Hippocampal formation (tissue), 2 donors: ENCODE measurements around the gene TOP3A.
A peak's percentile ranks its signal among the peaks of the same experiment; 100 is the strongest.
"Not testable (repeated sequence)": the region's sequence is repeated elsewhere in the genome, so short reads cannot be mapped to it uniquely, and the experiment has no call there.

Experiments used
- DNase-seq, 2 donors: peaks; one replicate each; lab custom pipeline; 2025; lab: John Stamatoyannopoulos, UW

Gene TOP3A

GRCh38 chr17:18323507-18324139, 8.8 kb upstream of the TOP3A start:
- DNase-seq, result no peak

DNA sequence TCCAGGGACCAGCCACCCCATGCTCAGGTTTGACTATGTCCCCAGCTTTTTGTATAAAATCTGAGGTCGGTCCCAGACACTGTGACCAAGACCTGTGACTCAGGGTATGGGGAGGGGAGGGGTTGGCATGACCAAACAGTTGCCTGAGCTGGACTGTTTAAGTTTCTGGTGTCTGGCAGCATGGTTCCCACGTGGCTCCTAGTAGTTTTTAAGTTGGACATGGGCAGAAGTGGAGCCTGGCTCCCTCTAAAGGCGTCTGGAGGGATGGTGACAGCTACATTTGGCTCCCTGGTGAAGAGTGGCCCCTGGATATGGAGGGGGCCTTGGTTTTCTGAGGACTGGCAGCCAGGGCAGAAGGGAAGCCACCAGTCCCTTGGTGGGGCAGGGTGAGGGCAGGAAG, 8.2 kb upstream of the TOP3A start:
- no peak for DNase-seq

GRCh38 chr17:18322522-18322921, 7.7 kb upstream of the TOP3A start:
- DNase-seq, result no peak

DNA sequence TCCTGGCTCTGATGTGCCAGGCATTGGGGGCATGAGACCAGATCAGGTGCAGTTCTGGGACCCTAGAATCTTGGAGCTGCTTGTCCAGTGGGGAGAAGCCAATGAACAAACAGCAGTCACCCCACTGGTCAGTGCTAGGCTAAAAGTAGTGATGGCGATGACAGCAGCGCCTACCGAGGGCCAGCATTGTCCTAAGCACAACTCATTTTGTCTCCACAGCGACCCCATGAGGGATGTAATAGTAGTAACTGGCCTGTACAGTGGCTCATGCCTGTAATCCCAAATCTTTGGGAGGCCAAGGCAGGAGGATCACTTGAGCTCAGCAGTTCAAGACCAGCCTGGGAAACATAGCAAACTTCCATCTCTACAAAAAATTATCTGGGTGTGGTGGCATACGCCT, 6.5 kb upstream of the TOP3A start:
- DNase-seq, result no peak

- no peak for DNase-seq
These were observed 5.5 kb upstream of the TOP3A start for GRCh38 chr17:18320301-18320700.

DNA sequence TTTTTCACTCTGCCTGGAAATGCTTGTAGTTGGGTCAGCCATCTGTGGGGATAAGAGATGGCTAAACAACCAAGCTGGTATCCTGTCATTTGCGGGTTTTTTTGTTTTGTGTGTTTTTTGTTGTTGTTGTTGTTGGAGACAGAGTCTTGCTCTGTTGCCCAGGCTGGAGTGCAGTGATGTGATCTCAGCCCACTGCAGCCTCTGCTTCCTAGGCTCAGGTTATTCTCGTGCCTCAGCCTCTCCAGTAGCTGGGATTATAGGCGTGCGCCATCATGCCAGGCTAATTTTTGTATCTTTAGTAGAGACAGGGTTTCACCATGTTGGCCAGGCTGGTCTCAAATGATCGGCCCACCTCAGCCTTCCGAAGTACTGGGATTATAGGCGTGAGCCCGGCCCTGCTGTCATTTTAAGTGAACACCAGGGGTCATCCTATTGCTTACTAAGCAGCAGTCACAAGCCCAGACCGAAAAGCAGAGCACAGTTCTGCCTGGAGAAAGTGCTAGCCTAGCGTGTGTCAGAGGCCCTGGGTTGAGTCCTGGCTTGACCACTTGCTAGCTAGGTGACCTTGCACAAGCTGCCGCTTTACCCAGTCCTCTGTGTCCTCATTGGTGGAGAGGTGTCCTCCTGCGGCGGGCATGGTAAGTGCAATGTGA, 4.9 kb upstream of the TOP3A start:
- DNase-seq, result peak in 1 of 2 donors; percentile 9

DNA sequence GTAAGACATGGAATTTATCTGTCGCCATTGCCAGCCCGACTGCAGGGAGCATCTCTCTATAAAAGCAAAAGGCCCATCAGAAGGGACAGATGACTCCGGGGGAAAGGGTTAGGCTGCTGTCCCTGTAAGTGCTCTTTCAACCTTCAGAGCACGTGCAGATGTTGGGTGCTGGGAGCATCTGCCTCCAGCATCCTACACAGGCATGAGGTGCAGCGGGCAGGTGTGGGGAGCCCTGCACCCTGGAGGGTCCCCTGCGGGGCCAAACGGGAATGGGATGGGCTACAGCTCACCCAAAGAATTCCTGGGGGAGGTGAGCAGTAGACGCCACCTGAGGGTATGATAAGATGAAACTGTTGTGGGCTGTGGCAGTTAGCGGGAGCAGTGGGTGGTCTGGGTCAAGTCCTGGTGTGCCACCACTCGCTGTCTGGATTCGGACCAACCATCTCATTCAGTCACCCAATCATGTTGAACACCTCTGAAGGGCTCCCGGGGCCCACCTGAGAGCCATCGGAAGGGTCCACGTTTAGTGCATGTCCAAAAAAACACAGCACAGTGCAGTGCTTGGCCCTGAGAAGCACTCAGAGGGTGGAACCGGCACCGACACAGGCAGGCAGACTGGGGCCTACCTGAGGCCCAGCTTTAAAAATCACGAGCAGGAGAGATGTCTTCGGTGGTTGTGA, 4.1 kb upstream of the TOP3A start:
- no peak for DNase-seq

GRCh38 chr17:18318117-18318516, 3.3 kb upstream of the TOP3A start:
- DNase-seq, result no peak

DNA sequence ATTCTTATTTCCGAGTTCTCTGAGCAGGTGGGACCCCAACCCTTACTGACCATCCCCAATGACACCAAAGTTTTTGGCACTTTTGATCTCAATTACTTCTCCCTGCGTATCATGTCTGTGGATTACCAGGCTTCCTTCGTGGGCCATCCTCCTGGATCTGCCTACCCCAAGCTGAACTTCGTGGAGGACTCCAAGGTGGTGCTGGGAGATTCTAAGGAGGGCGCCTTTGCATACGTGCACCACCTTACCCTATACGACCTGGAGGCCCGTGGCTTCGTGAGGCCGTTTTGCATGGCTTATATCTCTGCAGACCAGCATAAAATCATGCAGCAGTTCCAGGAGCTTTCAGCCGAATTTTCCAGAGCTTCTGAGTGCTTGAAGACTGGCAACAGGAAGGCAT, 1.2 kb upstream of the TOP3A start:
- DNase-seq, result no peak

DNA sequence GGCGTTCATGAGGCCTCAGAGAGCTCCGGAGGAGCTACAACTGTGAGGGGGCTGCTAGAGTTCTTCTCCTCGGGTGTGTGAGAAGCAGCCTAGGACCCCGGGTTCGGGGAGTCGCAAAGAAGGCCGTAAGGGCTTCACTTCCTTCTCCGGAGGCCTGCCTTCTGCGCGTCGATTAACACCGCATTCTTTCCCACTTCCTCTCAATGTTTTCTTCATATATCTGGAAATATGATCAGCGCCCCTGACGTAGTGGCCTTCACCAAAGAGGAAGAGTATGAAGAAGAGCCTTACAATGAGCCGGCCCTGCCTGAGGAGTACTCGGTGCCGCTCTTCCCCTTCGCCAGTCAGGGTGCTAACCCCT, 748 bp upstream of the TOP3A start:
- no peak for DNase-seq

DNA sequence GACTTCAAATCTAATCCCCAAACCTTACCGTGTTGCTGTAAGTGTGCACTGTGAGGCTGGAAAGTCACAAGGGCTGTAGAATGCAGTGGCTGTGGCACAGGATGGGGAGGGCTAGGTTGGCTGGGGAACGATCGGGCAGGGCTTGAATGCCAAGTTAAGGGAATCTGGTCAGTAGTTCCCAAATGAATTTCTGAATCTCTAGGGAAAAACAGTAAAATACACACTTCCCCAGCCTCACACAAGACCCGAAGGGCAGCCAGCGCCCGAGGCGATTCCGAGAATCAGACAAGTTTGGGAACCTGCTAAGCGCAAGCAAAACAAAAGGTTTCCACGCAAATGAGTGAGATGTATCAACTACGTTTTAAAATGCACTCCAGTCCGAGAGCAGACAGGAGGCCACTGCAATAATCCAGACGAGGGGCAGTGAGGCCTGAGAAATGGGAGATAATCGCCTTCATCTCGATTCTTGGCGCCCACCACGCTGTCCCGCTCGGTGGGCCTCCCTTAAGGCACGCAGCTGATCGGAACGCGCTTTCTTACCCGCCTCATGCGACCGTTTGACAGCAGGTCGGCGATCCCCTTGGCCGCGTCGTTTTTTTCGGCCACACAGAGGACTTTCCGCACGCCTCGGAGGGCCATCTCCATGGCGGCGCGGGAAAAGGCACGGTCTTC, 599 bp downstream of the TOP3A start:
- no peak for DNase-seq

DNA sequence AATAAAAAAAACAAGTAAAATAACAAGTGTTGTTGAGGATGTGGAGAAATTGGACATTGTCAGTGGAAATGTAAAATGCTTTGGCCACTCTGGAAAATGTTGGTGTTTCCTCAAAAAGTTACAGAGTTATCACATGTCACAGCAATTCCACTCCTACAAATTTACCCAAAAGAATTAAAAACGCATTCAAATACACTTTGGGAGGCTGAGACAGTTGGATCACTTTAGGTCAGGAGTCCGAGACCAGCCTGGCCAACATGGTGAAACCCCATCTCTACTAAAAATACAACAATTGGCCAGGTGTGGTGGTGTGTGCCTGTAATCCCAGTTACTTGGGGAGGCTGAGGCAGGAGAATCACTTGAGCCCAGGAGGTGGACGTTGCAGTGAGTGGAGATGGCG, 5.6 kb downstream of the TOP3A start:
- DNase-seq, result no peak

GRCh38 chr17:18303206-18303605, 11.6 kb downstream of the TOP3A start:
- not testable (repeated sequence) for DNase-seq

DNA sequence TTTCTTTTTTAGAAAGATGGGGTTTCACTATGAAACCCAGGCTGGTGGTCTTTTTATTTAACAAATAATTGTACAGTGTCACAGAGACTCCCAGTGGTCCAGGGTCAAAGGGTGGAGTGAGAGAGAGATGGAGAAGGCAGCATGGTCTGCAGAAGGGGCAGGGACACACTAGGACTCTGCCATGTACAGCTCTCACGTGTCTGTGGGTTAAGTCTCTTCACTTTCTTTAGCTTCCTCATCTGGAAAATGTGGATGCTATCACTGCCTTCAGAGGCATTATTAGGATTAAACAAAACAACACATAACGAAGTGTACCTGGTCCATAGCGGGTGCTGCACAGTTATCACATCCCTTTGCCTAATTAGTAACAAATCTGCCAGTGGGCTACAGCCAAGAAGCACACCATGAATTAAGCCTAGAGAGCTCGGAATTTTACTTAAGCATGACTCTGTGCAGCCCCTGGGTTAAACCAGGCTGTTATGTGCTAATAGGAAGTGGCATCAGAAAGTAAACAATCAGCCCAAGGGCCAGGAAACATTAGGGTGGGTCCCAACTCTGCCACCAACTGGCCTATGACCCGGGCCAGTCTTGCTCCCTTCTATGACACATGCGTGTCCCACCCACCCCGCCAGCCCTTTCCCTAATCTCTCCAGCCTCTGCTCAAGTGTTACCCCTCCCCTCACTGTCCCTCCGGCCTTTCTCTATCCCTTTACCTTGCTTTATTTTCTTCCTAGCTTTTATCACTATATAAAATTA, 13.9 kb downstream of the TOP3A start:
- no peak for DNase-seq

DNA sequence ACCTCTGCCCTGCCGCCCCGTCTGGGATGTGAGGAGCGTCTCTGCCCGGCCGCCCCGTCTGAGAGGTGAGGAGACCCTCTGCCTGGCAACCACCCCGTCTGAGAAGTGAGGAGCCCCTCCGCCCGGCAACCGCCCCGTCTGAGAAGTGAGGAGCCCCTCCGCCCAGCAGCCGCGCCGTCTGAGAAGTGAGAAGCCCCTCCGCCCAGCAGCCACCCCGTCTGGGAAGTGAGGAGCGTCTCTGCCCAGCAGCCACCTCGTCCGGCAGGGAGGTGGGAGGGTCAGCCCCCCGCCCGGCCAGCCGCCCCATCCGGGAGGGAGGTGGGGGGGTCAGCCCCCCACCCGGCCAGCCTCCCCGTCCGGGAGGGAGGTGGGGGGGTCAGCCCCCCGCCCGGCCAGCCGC, 16.7 kb downstream of the TOP3A start:
- DNase-seq, result not testable (repeated sequence)

DNA sequence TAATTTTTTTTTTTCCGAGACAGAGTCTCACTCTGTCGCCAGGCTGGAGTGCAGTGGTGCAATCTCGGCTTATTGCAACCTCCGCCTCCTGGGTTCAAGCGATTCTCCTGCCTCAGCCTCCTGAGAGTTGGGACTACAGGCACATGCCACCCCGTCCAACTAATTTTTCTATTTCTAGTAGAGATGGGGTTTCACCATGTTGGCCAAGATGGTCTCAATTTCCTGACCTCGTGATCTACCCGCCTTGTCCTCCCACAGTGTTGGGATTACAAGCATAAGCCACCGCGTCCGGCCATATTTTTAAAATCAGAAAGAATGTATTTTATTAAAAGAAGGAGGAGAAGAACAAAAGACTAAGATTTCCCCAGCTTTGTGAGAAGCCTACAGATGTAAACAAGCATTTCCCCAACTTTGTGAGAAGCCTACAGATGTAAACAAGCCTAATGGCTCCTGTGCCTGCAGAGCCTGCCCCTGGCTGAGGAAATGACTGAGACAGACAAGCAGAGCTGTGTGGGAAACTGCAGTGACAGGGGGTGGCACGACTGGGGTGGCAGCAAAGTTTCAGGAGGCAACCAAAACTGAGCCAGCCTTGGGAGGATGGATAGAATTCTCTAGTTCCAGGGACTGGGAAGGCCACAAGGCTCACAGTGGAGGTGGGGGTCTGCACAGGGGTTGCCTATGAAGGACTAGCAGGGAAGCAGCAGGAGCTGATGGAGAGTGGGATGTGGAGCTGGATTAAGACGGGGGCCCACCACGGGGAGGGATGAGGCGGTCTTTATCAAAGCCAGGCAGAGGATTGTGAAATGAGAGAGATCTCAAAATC, 22.9 kb downstream of the TOP3A start:
- no peak for DNase-seq

- DNase-seq, result no peak
These were observed 29.5 kb downstream of the TOP3A start for GRCh38 chr17:18285296-18285695.

DNA sequence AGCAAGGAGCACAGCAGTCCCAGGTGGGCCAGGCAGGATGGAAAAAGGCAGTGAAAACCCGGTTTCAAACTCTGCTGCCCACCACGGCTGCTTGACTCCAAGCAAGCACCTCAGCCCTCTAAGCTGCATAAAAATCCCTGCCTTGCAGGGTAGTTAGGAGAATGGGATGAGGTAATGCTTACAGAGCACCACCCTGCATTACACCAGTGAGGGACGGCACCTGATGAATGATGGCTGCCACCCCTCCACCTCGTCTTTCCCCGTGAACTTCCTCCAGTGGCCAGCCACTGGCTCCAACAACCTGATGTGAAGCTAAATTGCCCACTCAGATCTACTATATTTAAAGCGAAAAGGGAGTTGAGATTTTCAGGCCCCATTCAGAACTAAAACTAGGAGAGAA, 33.0 kb downstream of the TOP3A start:
- no peak for DNase-seq

DNA sequence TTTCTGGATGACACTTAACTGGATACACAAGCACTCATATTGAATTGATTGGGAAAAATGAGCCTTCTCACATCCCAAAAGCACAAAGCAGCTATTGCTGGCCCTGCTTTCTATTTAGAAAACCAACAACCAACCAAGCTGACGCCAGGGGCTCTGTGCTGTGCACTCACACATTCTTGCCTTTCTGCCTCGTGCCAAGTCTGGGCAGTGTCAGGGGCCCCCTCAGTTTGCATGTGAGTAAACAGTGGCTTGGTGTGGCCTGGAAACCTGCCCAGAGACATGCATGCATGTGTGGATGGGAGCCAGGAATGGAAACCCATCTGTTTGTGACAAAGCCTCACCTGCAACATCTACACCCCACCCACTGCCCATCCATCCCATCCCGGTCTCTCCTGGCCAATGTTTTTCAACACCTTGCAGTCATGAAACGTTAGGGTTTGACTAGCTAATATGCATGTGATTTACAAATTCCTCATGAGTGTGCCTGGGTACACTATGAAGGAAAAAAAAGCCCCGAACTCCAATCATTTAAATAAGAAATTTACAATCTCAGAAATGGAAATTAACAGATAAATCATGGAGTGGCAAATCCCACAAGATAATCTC, 33.9 kb downstream of the TOP3A start:
- no peak for DNase-seq

DNA sequence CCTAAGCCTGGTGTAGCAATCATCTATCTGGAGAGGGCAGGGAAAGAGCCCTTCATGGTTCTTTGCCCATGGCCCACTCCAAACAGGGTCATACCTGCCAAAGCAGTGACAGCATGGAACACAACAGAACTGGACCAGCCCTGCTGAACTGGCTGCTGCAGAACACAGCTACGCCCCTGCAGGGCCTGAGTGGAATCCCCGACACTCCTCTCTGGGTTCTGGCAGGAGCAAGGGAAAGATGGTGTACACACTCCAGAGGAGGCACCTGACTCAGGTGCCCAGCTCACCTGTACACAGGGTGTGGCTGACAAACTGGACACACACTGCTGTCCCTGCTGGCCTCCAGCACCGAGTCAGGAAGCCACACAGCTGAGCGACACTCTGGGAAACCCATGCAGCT, 34.5 kb downstream of the TOP3A start:
- no peak for DNase-seq

DNA sequence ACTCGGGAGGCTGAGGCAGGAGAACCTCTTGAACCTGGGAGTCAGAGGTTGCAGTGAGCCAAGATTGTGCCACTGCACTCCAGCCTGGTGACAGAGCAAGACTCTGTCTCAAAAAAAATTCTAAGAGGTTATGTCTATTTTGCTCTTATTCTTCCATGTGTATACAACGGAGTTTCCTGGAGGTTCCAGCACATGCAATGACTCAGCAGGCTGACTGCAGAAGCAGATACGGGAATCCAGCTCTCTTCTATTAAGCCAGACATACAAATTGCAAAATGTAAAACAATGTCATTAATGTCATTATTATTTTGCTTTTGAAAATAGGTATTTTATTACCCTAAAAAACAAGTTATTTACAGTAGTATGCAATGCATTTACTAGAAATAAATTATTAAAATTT, 35.9 kb downstream of the TOP3A start:
- no peak for DNase-seq
